ENCODE measurements around the gene BMP7.
"Not testable (repeated sequence)": the region's sequence is repeated elsewhere in the genome, so short reads cannot be mapped to it uniquely, and the experiment has no call there.

Gene BMP7

GRCh38 chr20:57265336-57265996 is 975 bp downstream of the BMP7 start:
- no peak for DNase-seq (ENCODE audit: low read depth)

DNA sequence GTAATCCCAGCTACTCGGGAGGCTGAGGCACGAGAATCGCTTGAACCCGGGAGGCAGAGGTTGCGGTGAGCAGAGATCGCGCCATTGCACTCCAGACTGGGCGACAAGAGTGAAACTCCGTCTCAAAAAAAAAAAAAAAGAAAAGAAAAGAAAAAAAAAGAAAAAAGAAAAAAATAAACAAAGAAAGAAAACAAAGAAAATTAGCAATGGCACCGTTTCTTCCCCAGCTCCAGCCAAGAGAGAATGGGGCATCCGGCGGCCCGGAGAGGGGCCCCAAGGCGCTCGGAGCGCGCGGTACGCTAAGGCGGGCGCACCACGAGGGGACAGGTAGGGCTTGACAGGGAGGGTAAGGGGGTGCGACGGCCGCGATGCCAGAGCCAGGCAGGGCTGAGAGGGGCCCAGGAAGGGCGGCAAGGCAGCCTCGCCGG is 1.5 kb downstream of the BMP7 start:
- DNase-seq (ENCODE audit: low read depth), result not testable (repeated sequence)

- peak; percentile 14 for DNase-seq (ENCODE audit: low read depth)
Measured at GRCh38 chr20:57263801-57264792, 2.3 kb downstream of the BMP7 start.

DNA sequence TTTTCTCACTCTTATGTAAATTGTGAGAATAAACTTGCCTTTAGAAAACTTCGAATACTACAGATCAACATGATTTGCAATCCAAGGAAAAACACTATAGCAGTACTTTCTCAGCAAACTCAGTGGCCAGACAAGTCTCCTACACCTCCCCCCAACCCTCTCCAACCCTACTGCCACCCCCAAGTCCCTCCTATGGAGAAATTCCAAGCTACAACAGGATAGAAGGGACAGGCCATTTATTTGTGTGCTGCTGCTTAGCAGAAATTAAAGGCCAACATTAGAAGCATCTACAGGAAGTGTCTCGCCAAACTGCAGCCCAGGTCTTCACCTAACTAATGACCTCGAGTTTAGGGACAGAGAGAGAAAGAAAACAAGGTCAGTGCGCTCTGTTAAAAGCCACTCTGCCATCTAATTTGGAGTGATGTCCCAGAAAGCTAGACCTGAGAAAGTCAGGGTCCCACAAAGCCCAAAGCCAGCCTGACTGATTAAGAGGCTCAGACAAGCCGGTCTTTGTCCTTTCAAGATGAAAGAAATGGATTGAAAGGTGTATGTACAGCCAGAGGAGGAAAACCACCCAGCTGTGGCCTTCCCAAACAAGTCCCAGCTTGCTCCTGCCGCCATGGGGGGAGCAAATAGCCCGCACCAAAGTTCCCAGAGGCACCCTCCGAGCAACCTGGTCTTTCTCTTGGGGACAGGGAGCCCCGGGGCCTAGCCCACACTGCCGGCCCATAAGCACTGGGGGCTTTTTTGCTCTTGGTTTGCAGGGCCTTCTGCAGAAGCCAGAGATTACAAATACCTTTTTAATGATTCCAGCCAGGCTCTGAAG is 3.4 kb downstream of the BMP7 start:
- DNase-seq (ENCODE audit: low read depth), result no peak

GRCh38 chr20:57262301-57262700 is 4.1 kb downstream of the BMP7 start:
- DNase-seq (ENCODE audit: low read depth), result no peak

GRCh38 chr20:57261457-57262251 is 4.8 kb downstream of the BMP7 start:
- DNase-seq (ENCODE audit: low read depth), result no peak

- DNase-seq (ENCODE audit: low read depth), result no peak
Measured at GRCh38 chr20:57260934-57261333, 5.5 kb downstream of the BMP7 start.

- no peak for DNase-seq (ENCODE audit: low read depth)
Measured at GRCh38 chr20:57259938-57260921, 6.2 kb downstream of the BMP7 start.

DNA sequence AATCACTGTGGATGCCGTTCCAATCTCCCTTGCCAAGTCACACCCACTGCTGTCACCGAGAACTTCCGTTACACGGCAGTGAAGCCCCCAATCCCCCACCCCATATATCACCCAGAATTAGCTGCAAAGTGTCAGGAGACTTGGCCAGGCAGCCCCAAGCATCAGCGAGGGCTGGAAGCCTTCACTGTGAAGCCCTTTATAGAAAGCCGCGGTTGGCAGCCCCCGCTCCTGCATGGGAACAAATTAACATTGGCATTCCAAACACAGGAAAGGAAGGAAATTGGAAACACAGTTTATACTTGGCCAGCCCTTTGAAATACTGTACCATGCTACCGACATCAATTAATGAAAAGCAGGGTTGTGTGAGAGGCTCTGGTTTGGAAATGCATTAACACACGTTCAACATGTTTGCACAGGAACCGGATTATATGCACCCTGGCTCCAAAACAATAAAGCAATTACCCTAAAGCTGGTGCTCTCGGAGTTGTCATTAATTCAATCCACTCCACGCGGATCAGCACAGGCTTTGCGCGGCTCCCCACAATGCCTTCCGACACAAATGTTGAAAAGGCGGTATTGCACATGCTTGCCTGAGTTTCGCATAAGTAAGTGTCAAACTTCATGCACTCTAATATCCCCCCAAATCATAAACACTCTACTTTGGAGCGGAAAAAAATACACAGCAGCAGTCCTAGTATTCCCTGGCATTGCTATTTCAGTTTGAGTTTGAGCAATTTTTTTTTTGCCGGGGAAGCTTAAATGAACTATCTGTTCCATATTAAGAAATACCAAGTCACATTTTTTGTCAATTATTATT is 7.1 kb downstream of the BMP7 start:
- DNase-seq (ENCODE audit: low read depth), result no peak

- DNase-seq (ENCODE audit: low read depth), result no peak
Measured at GRCh38 chr20:57257701-57258453, 8.6 kb downstream of the BMP7 start.

- DNase-seq (ENCODE audit: low read depth), result no peak
Measured at GRCh38 chr20:57256908-57257307, 9.5 kb downstream of the BMP7 start.

DNA sequence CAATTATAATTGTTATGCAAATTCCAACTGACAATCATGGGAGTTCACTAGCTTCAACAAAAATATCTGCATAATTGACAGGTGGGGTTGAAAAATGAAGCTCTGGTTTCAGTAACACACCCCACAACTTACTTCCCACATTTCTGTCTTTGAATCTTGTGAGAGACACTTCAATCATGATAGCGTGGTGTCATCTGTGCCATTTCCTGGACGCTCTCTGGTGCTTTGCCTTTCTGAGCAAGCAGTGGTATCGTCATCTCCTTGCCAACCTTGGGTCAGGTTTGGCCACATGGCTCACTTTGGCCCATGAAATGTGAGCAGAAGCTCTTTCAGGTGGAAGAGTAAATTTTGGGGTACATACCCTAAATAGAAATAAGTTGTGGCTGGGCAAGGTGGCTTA is 10.2 kb downstream of the BMP7 start:
- no peak for DNase-seq (ENCODE audit: low read depth)

DNA sequence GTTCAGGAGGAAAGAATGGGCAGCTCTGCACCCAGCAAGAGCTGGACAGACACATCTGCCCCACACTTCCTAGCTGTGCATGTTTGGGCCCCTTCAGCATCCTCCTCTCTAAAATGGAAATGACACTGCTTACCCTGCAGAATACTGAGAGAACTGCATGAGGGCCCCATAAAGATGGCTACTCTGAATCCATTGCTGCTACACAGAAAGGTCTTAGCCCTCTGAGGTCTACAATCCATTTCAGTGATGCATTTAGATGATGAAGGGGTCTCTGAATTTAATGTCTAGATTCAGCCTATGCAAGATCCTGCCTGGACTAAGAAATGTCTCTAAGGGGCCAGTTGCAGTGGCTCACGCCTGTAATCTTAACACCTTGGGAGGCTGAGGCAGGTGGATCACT is 11.3 kb downstream of the BMP7 start:
- DNase-seq (ENCODE audit: low read depth), result no peak

GRCh38 chr20:57252559-57253162 is 13.8 kb downstream of the BMP7 start:
- DNase-seq (ENCODE audit: low read depth), result no peak

DNA sequence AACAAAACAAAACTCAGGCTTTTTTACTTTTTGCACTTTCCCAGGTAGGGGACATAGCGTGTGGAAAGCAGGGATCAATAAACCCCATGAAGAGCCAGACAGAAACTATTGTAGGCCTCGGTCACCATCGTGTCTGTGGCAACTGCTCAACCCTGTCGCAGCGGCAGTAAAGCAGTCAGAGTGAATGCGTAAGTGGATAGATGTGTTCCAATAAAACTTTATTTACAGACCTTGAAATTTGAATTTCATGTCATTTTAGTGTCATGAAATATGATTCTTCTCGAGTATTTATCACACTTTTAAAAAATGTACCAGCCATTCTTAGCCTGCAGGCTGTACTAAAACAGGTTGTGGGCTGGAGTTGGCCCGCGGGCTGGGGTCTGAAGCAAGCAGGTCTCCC is 14.5 kb downstream of the BMP7 start:
- DNase-seq (ENCODE audit: low read depth), result no peak

DNA sequence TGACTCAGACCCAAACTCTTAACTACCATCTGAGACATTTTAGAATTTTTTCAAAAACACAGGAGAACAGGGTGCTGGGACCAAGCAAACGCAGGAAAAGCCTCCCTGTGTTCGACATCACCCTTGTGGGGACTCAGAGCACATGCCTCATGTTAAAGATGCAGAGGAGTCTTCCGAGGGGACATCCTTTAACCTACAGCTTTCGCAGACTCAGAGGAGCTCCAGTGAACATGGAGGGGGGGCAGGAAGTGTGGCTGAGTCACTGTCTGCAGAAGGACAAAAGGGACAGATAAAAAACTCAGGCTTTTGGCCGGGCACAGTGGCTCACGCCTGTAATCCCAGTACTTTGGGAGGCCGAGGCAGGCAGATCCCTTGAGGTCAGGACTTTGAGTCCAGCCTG is 15.1 kb downstream of the BMP7 start:
- no peak for DNase-seq (ENCODE audit: low read depth)

DNA sequence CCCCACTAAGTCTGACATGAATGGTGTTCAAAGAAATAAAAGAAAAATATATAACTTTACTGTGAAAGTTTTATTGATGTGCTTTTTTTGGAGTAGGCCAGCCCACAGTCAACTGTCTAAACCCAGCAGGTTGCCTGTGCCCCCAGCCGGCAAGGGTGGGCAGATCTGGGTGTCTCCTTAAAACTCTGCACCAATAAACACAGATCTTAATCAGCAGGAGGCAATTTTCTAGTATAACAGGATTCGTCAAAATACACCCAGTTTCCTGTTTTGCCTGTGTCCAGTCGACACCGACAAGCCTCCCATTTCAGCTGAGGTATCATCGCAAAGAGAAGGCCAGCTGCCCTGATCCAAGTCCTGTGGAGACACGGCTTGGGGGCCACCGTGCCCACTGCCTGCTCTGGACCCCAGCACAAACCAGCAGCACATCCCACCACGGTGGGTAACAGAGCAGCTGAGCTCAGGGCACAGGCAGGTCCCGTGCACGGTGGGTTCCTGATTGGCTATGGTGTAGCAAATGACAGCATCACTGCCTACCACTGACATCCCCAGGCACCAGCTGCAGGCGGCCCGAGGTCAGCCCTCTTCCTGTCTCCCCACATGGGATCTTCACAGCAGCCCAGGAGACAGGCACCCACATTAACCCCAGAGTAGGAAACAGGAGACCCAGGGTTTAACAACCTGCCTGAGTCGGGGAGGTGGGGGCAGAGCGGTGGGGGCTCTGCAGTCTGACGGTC is 15.7 kb downstream of the BMP7 start:
- no peak for DNase-seq (ENCODE audit: low read depth)

GRCh38 chr20:57249772-57250171 is 16.7 kb downstream of the BMP7 start:
- DNase-seq (ENCODE audit: low read depth), result no peak
